Stimulated activated CD8-positive, alpha-beta memory T cell treated with anti-CD3 and anti-CD28 coated beads, Interleukin-15, amount 100 ng/mL, for 48 hours (primary cell): ENCODE measurements around the gene ACSF3.

Source experiments
- DNase-seq, 2 donors: peaks; one replicate each; pipeline ENCODE4 v3.0.0-alpha.2; 2020; ENCODE audit warnings: low read depth in 2 of 2

The ACSF3 gene

GRCh38 chr16:89145406-89146161 lies 51.9 kb downstream of the ACSF3 start:
- DNase-seq, result no peak

- no peak for DNase-seq
These were observed 52.8 kb downstream of the ACSF3 start for GRCh38 chr16:89146211-89147005.

GRCh38 chr16:89147085-89147817 lies 53.6 kb downstream of the ACSF3 start:
- no peak for DNase-seq

- DNase-seq, result no peak
These were observed 55.7 kb downstream of the ACSF3 start for GRCh38 chr16:89149386-89149785.

- DNase-seq, result no peak
These were observed 56.6 kb downstream of the ACSF3 start for GRCh38 chr16:89150090-89150835.

- DNase-seq, result no peak
These were observed 57.3 kb downstream of the ACSF3 start for GRCh38 chr16:89150981-89151380.

GRCh38 chr16:89152831-89153700 lies 59.4 kb downstream of the ACSF3 start:
- DNase-seq, result no peak

GRCh38 chr16:89153848-89154271 lies 60.2 kb downstream of the ACSF3 start:
- no peak for DNase-seq

GRCh38 chr16:89154390-89155183 lies 60.9 kb downstream of the ACSF3 start:
- DNase-seq, result no peak

GRCh38 chr16:89155184-89155679 lies 61.6 kb downstream of the ACSF3 start:
- DNase-seq, result no peak

GRCh38 chr16:89155851-89156739 lies 62.4 kb downstream of the ACSF3 start:
- no peak for DNase-seq

- DNase-seq, result no peak
These were observed 63.3 kb downstream of the ACSF3 start for GRCh38 chr16:89156740-89157645.

GRCh38 chr16:89157778-89158177 lies 64.1 kb downstream of the ACSF3 start:
- DNase-seq, result no peak

- DNase-seq, result no peak
These were observed 65.6 kb downstream of the ACSF3 start for GRCh38 chr16:89159066-89159849.

GRCh38 chr16:89159850-89160354 lies 66.2 kb downstream of the ACSF3 start:
- DNase-seq, result no peak

GRCh38 chr16:89160977-89161701 lies 67.5 kb downstream of the ACSF3 start:
- no peak for DNase-seq
